Endodermal cell (in vitro differentiated cells): ENCODE results near the gene ABAT. TPM values are rescaled to one million over a fixed set of nuclear protein-coding genes. Genes with fewer than 3 reads are reported as not detected.
"Not testable (repeated sequence)": the region's sequence is repeated elsewhere in the genome, so short reads cannot be mapped to it uniquely, and the experiment has no call there.

Experiments
- DNase-seq: peaks from one replicate; pipeline ENCODE4 v3.0.0-alpha.2; 2017
- H3K27ac ChIP-seq: 2 replicates; pipeline ENCODE4 v1.5.1; 2013; ENCODE audit warnings: mild to moderate bottlenecking, low read depth, low read length, moderate library complexity
- H3K27me3 ChIP-seq: 2 replicates; pipeline ENCODE4 v1.6.1; 2013; ENCODE audit warnings: mild to moderate bottlenecking, low read length, moderate library complexity; ENCODE audit not compliant: insufficient read depth, control insufficient read depth, poor library complexity, severe bottlenecking
- H3K36me3 ChIP-seq: 2 replicates; pipeline ENCODE4 v1.7.0; 2013; ENCODE audit warnings: mild to moderate bottlenecking, low read length, moderate library complexity; ENCODE audit not compliant: control insufficient read depth, insufficient read depth
- H3K4me1 ChIP-seq: one replicate; pipeline ENCODE4 v1.7.0; 2013; ENCODE audit warnings: low read length; ENCODE audit not compliant: control insufficient read depth, insufficient read depth
- H3K4me3 ChIP-seq: 2 replicates; pipeline ENCODE4 v1.5.1; 2013; ENCODE audit warnings: mild to moderate bottlenecking, low read length, moderate library complexity
- H3K9ac ChIP-seq: 2 replicates; pipeline ENCODE4 v1.6.1; 2013; ENCODE audit warnings: mild to moderate bottlenecking, low read length, moderate library complexity; ENCODE audit not compliant: poor library complexity, severe bottlenecking; ENCODE audit errors: extremely low read depth
- H3K9me3 ChIP-seq: 2 replicates; pipeline ENCODE4 v1.6.1; 2013; ENCODE audit warnings: mild to moderate bottlenecking, low read length, moderate library complexity; ENCODE audit not compliant: control insufficient read depth
- H3K27ac Mint-ChIP-seq: 2 replicates; pipeline ENCODE4 v1.8.0; 2020; ENCODE audit warnings: mixed read lengths
- H3K27me3 Mint-ChIP-seq: 2 replicates; pipeline ENCODE4 v1.8.0; 2021; ENCODE audit warnings: mild to moderate bottlenecking, mixed read lengths; ENCODE audit not compliant: insufficient read depth
- H3K36me3 Mint-ChIP-seq: 2 replicates; pipeline ENCODE4 v1.8.0; 2020; ENCODE audit warnings: low read depth, mixed read lengths
- H3K4me1 Mint-ChIP-seq: 2 replicates; pipeline ENCODE4 v1.8.0; 2020; ENCODE audit warnings: mixed read lengths
- H3K4me3 Mint-ChIP-seq: 2 replicates; pipeline ENCODE4 v1.8.0; 2020; ENCODE audit warnings: mild to moderate bottlenecking, moderate library complexity, mixed read lengths
- H3K9me3 Mint-ChIP-seq: 2 replicates; pipeline ENCODE4 v1.8.0; 2020; ENCODE audit warnings: mild to moderate bottlenecking, mixed read lengths
- CTCF ChIP-seq: fragments of 200-600 bp; sonication (generic); conservative IDR thresholded peaks from 2 replicates; pipeline ENCODE4 v1.5.0; 2021; ENCODE audit warnings: antibody characterized with exemption, mild to moderate bottlenecking
- WGBS, 2 experiments: methylation state at CpG; one replicate each; pipeline versions ENCODE4 v1.1.5 to v1.1.7; 2013; ENCODE audit warnings: missing lambda C conversion rate in 2 of 2, mixed read lengths in 1 of 2; ENCODE audit not compliant: insufficient coverage in 1 of 2, insufficient read length in 1 of 2; 5-methylcytosine and 5-hydroxymethylcytosine counted together
- total RNA-seq, 2 donors: library from RNA; stranded (reverse); fragmentation: NEBNext Ultra II Directional in 1 of 2; extraction: Animal tissue kit (Norgen Biotek cat#: 25700) in 1 of 2; gene quantifications; 2 replicates in 1 of 2; 3 replicates in 1 of 2; pipeline ENCODE4 v1.2.1, GENCODE V29; 2021

ABAT gene
- total RNA-seq, 2 donors from 2014 or later, result 9.7 to 13.6 TPM

GRCh38 chr16:8741636-8742035, 67.2 kb downstream of the ABAT start:
- Mint-ChIP-seq H3K27me3 (peaks cover 4% of the 10 kb centered on the region), H3K4me3 (no peak overlapping the region), H3K27ac (no peak overlapping the region)

GRCh38 chr16:8742068-8742467, 67.7 kb downstream of the ABAT start:
- H3K36me3 Mint-ChIP-seq, result peaks cover 3% of the 10 kb centered on the region
- H3K4me1 Mint-ChIP-seq, result no peaks in the 10 kb centered on the region
- DNase-seq, result peak; percentile 24
- Histone ChIP-seq H3K4me3 (no peak overlapping the region), H3K36me3 (no peaks in the 10 kb centered on the region), H3K9me3 (no peaks in the 10 kb centered on the region), H3K27me3 (no peaks in the 10 kb centered on the region), H3K9ac (no peak overlapping the region), H3K4me1 (no peaks in the 10 kb centered on the region), H3K27ac (no peak overlapping the region)
- 90 to 93% methylated on average over 7 of the region's 8 CpGs for WGBS, 2 experiments
- no peak overlapping the region for H3K4me3 Mint-ChIP-seq
- H3K27ac Mint-ChIP-seq, result peak overlapping the region; percentile 44
- TF ChIP-seq CTCF, result no peak
- H3K9me3 Mint-ChIP-seq, result peaks cover 7% of the 10 kb centered on the region
- H3K27me3 Mint-ChIP-seq, result peaks cover 4% of the 10 kb centered on the region

More at GRCh38 chr16:8741636-8742035, 67.2 kb downstream of the ABAT start:
- TF ChIP-seq CTCF, result no peak
- Mint-ChIP-seq H3K9me3 (peaks cover 7% of the 10 kb centered on the region), H3K36me3 (no peaks in the 10 kb centered on the region), H3K4me1 (no peaks in the 10 kb centered on the region)
- Histone ChIP-seq H3K4me3 (no peak overlapping the region), H3K36me3 (no peaks in the 10 kb centered on the region), H3K9me3 (no peaks in the 10 kb centered on the region), H3K4me1 (no peaks in the 10 kb centered on the region), H3K27me3 (no peaks in the 10 kb centered on the region), H3K27ac (no peak overlapping the region), H3K9ac (no peak overlapping the region)
- WGBS, 2 experiments, result 86 to 100% methylated on average over 1 of the region's 2 CpGs
- DNase-seq, result no peak

- not testable (repeated sequence) for H3K27me3 Mint-ChIP-seq, H3K27ac Mint-ChIP-seq, H3K4me3 Mint-ChIP-seq, DNase-seq, H3K27me3 ChIP-seq, H3K36me3 Mint-ChIP-seq, H3K9me3 Mint-ChIP-seq, H3K9me3 ChIP-seq, H3K4me1 Mint-ChIP-seq, H3K4me3 ChIP-seq, H3K4me1 ChIP-seq, H3K9ac ChIP-seq, H3K27ac ChIP-seq, H3K36me3 ChIP-seq
- WGBS, 2 experiments, result 86 to 96% methylated on average over 4 to 9 of the region's 9 CpGs
Measured at GRCh38 chr16:8748944-8749343, 74.5 kb downstream of the ABAT start.
